CD4-positive, CD25-positive, alpha-beta regulatory T cell (primary cell): Measurements from ENCODE around the gene AIP. TPM values are rescaled to one million over a fixed set of nuclear protein-coding genes. Genes with fewer than 3 reads are reported as not detected.
"Not testable (repeated sequence)": the region's sequence is repeated elsewhere in the genome, so short reads cannot be mapped to it uniquely, and the experiment has no call there.

Experiments used
- ATAC-seq, 2 donors: fragments of 150-1000 bp; cut with Tn5 transposase; one replicate each; pipeline ENCODE4 v1.10.0; 2021; ENCODE audit warnings: low read depth in 2 of 2, moderate number of reproducible peaks in 2 of 2, moderate library complexity in 1 of 2
- DNase-seq, 3 donors: peaks; one replicate each; pipeline versions ENCODE4 v3.0.0 to v3.0.0-alpha.2; 2012 to 2022; ENCODE audit warnings: mixed read lengths in 1 of 3
- H3K27ac ChIP-seq: one replicate; pipeline ENCODE4 v1.7.0; 2013; ENCODE audit warnings: mild to moderate bottlenecking, low read length; ENCODE audit not compliant: insufficient read depth, poor library complexity, severe bottlenecking
- H3K27me3 ChIP-seq: one replicate; pipeline ENCODE4 v1.7.0; 2013; ENCODE audit warnings: low read length; ENCODE audit not compliant: control insufficient read depth, insufficient read depth
- H3K36me3 ChIP-seq: one replicate; pipeline ENCODE4 v1.7.0; 2013; ENCODE audit warnings: mild to moderate bottlenecking, low read length, moderate library complexity; ENCODE audit not compliant: control insufficient read depth, insufficient read depth
- H3K4me1 ChIP-seq: 2 replicates; pipeline ENCODE4 v1.7.0; 2013; ENCODE audit warnings: mild to moderate bottlenecking, low read length; ENCODE audit not compliant: insufficient read depth, control insufficient read depth, poor library complexity, severe bottlenecking
- H3K4me3 ChIP-seq: one replicate; pipeline ENCODE4 v1.7.0; 2013; ENCODE audit warnings: low read depth, mild to moderate bottlenecking, low read length, moderate library complexity
- H3K9me3 ChIP-seq, 2 experiments: 1 replicate in 1 of 2; 2 replicates in 1 of 2; pipeline ENCODE4 v1.7.0; 2013; ENCODE audit warnings: low read length in 2 of 2, mild to moderate bottlenecking in 1 of 2, moderate library complexity in 1 of 2; ENCODE audit not compliant: control insufficient read depth in 2 of 2
- H3K27ac Mint-ChIP-seq, 3 donors: one replicate each; pipeline ENCODE4 v1.8.0; 2020 to 2022; ENCODE audit warnings: mild to moderate bottlenecking in 3 of 3, mixed read lengths in 3 of 3, moderate library complexity in 2 of 3
- H3K27me3 Mint-ChIP-seq: one replicate; pipeline ENCODE4 v1.8.0; 2022; ENCODE audit warnings: mild to moderate bottlenecking, mixed read lengths
- H3K36me3 Mint-ChIP-seq: one replicate; pipeline ENCODE4 v1.8.0; 2020; ENCODE audit warnings: mixed read lengths
- H3K4me1 Mint-ChIP-seq, 4 donors: one replicate each; pipeline ENCODE4 v1.8.0; 2020 to 2022; ENCODE audit warnings: mixed read lengths in 4 of 4, mild to moderate bottlenecking in 1 of 4
- H3K4me3 Mint-ChIP-seq, 4 donors: one replicate each; pipeline ENCODE4 v1.8.0; 2020 to 2022; ENCODE audit warnings: mild to moderate bottlenecking in 4 of 4, mixed read lengths in 4 of 4, moderate library complexity in 3 of 4
- H3K9me3 Mint-ChIP-seq, 7 donors: one replicate each; pipeline ENCODE4 v1.8.0; 2020 to 2022; ENCODE audit warnings: mixed read lengths in 7 of 7, mild to moderate bottlenecking in 3 of 7, moderate library complexity in 2 of 7
- polyA plus RNA-seq, 4 donors: library from polyadenylated mRNA; unstranded; fragments of 300-500 nt; fragmentation: Illumina TruSeq; gene quantifications; one replicate each; pipeline ENCODE4 v1.2.3, GENCODE V29; 2021
- total RNA-seq: library from RNA; stranded (reverse); gene quantifications from one replicate; pipeline ENCODE4 v1.2.3, GENCODE V29; 2022

The AIP gene
- total and polyA plus RNA-seq, 5 donors from 2014 or later, result 124 to 234 (median 213) TPM

- H3K4me1 ChIP-seq, result peaks cover 45% of the 10 kb centered on the region
Observed at GRCh38 chr11:67463680-67464410, 19.0 kb upstream of the AIP start.

GRCh38 chr11:67464411-67465188, 18.2 kb upstream of the AIP start:
- Histone ChIP-seq H3K27me3 (no peaks in the 10 kb centered on the region), H3K4me3 (peak overlapping the region; percentile 77), H3K4me1 (peaks cover 48% of the 10 kb centered on the region), H3K9me3 (no peaks in the 10 kb centered on the region), H3K27ac (peak overlapping the region; percentile 92), H3K36me3 (no peaks in the 10 kb centered on the region)
- DNase-seq (peak; percentile 91 to 94 (median 93)), ATAC-seq (peak; percentile 80 to 82)
- peak overlapping the region; percentile 91 to 96 (median 93) for H3K27ac Mint-ChIP-seq
- H3K4me1 Mint-ChIP-seq, result peaks cover 5 to 55% (median 18%) of the 10 kb centered on the region in 4 donors
- peaks cover under 1% of the 10 kb centered on the region for H3K27me3 Mint-ChIP-seq
- peaks cover 0 to 2% (median 0%) of the 10 kb centered on the region in 7 donors for H3K9me3 Mint-ChIP-seq
- no peaks in the 10 kb centered on the region for H3K36me3 Mint-ChIP-seq
- H3K4me3 Mint-ChIP-seq, result peak overlapping the region; percentile 87 to 97 (median 92)

More at GRCh38 chr11:67463680-67464410, 19.0 kb upstream of the AIP start:
- DNase-seq (no peak), ATAC-seq (no peak)
- Histone ChIP-seq H3K4me3 (no peak overlapping the region), H3K27ac (peak overlapping the region; percentile 92), H3K36me3 (no peaks in the 10 kb centered on the region), H3K9me3 (no peaks in the 10 kb centered on the region), H3K27me3 (no peaks in the 10 kb centered on the region)
- no peaks in the 10 kb centered on the region for H3K36me3 Mint-ChIP-seq
- peak overlapping the region; percentile 87 to 97 (median 92) for H3K4me3 Mint-ChIP-seq
- peaks cover 5 to 54% (median 17%) of the 10 kb centered on the region in 4 donors for H3K4me1 Mint-ChIP-seq
- peaks cover 6% of the 10 kb centered on the region for H3K27me3 Mint-ChIP-seq
- H3K9me3 Mint-ChIP-seq, result peaks cover 0 to 2% (median 0%) of the 10 kb centered on the region in 7 donors
- H3K27ac Mint-ChIP-seq, result peak overlapping the region in 2 of 3 donors; percentile 91 to 93

GRCh38 chr11:67465189-67465510, 17.7 kb upstream of the AIP start:
- Mint-ChIP-seq H3K4me3 (peak overlapping the region; percentile 87 to 97 (median 89)), H3K9me3 (no peaks in the 10 kb centered on the region), H3K27me3 (no peaks in the 10 kb centered on the region), H3K27ac (peak overlapping the region; percentile 91 to 96 (median 94)), H3K36me3 (no peaks in the 10 kb centered on the region), H3K4me1 (peaks cover 0 to 51% (median 15%) of the 10 kb centered on the region in 4 donors)
- peaks cover 50% of the 10 kb centered on the region for H3K4me1 ChIP-seq
- no peaks in the 10 kb centered on the region for H3K27me3 ChIP-seq
- H3K27ac ChIP-seq, result peak overlapping the region; percentile 92
- DNase-seq (no peak), ATAC-seq (no peak)
- no peaks in the 10 kb centered on the region for H3K9me3 ChIP-seq
- peak overlapping the region; percentile 77 for H3K4me3 ChIP-seq
- H3K36me3 ChIP-seq, result no peaks in the 10 kb centered on the region

- Mint-ChIP-seq H3K4me3 (peak overlapping the region; percentile 87 to 97 (median 89)), H3K4me1 (peaks cover 0 to 49% (median 15%) of the 10 kb centered on the region in 4 donors), H3K27ac (peak overlapping the region; percentile 91 to 96 (median 94))
- H3K4me3 ChIP-seq, result peak overlapping the region; percentile 77
- peak overlapping the region; percentile 92 for H3K27ac ChIP-seq
- H3K9me3 ChIP-seq, H3K9me3 Mint-ChIP-seq, ATAC-seq, H3K36me3 ChIP-seq, H3K27me3 ChIP-seq, H3K36me3 Mint-ChIP-seq, DNase-seq, H3K27me3 Mint-ChIP-seq: not testable (repeated sequence)
- H3K4me1 ChIP-seq, result peaks cover 50% of the 10 kb centered on the region
Observed at GRCh38 chr11:67465530-67465929, 17.3 kb upstream of the AIP start.

GRCh38 chr11:67466367-67466766, 16.5 kb upstream of the AIP start:
- H3K36me3 ChIP-seq, result no peaks in the 10 kb centered on the region
- no peak overlapping the region for H3K4me3 ChIP-seq
- Mint-ChIP-seq H3K4me1 (peaks cover 2 to 49% (median 15%) of the 10 kb centered on the region in 4 donors), H3K36me3 (no peaks in the 10 kb centered on the region), H3K27ac (peak overlapping the region in 2 of 3 donors; percentile 32 to 76), H3K9me3 (no peaks in the 10 kb centered on the region), H3K27me3 (no peaks in the 10 kb centered on the region), H3K4me3 (peak overlapping the region; percentile 89 to 97 (median 92))
- H3K27ac ChIP-seq, result no peak overlapping the region
- no peaks in the 10 kb centered on the region for H3K9me3 ChIP-seq
- DNase-seq (no peak), ATAC-seq (no peak)
- peaks cover 50% of the 10 kb centered on the region for H3K4me1 ChIP-seq
- no peaks in the 10 kb centered on the region for H3K27me3 ChIP-seq

- Mint-ChIP-seq H3K9me3 (no peaks in the 10 kb centered on the region), H3K27me3 (no peaks in the 10 kb centered on the region), H3K27ac (peak overlapping the region; percentile 88 to 96 (median 92)), H3K4me1 (peaks cover 5 to 49% (median 15%) of the 10 kb centered on the region in 4 donors), H3K36me3 (no peaks in the 10 kb centered on the region), H3K4me3 (peak overlapping the region; percentile 91 to 97 (median 92))
- H3K9me3 ChIP-seq, result no peaks in the 10 kb centered on the region
- peak overlapping the region; percentile 80 for H3K27ac ChIP-seq
- no peak overlapping the region for H3K4me3 ChIP-seq
- peaks cover 50% of the 10 kb centered on the region for H3K4me1 ChIP-seq
- no peaks in the 10 kb centered on the region for H3K36me3 ChIP-seq
- no peak for DNase-seq
- H3K27me3 ChIP-seq, result no peaks in the 10 kb centered on the region
- ATAC-seq, result no peak
Observed at GRCh38 chr11:67466962-67467771, 15.7 kb upstream of the AIP start.

- Histone ChIP-seq H3K4me3 (peak overlapping the region; percentile 76), H3K9me3 (no peaks in the 10 kb centered on the region), H3K36me3 (no peaks in the 10 kb centered on the region), H3K27ac (peak overlapping the region; percentile 80), H3K4me1 (peaks cover 50% of the 10 kb centered on the region), H3K27me3 (no peaks in the 10 kb centered on the region)
- Mint-ChIP-seq H3K27ac (peak overlapping the region in 2 of 3 donors; percentile 92 to 95), H3K9me3 (no peaks in the 10 kb centered on the region), H3K4me3 (peak overlapping the region; percentile 91 to 97 (median 92)), H3K27me3 (no peaks in the 10 kb centered on the region), H3K4me1 (peaks cover 5 to 46% (median 15%) of the 10 kb centered on the region in 4 donors), H3K36me3 (no peaks in the 10 kb centered on the region)
- DNase-seq, result no peak
- no peak for ATAC-seq
Observed at GRCh38 chr11:67468056-67468455, 14.8 kb upstream of the AIP start.
